Breast epithelium (tissue), 4 donors: ENCODE data around the gene MARS1. TPM values are rescaled to one million over a fixed set of nuclear protein-coding genes. Genes with fewer than 3 reads are reported as not detected.
"Not testable (repeated sequence)": the region's sequence is repeated elsewhere in the genome, so short reads cannot be mapped to it uniquely, and the experiment has no call there.

ENCODE experiments used
- DNase-seq, 2 donors: peaks; one replicate each; pipeline ENCODE4 v3.0.0-alpha.2; 2019; ENCODE audit warnings: low spot score in 2 of 2
- H3K27ac ChIP-seq, 2 donors: fragments of 200-600 bp; sonication (generic) in 1 of 2; one replicate each; pipeline ENCODE4 v1.5.1; 2016 to 2019; ENCODE audit warnings: mild to moderate bottlenecking in 1 of 2
- H3K27me3 ChIP-seq, 2 donors: fragments of 200-600 bp; sonication (generic) in 1 of 2; one replicate each; pipeline versions ENCODE4 v1.5.1 to v1.6.0; 2017 to 2019; ENCODE audit warnings: control low read depth in 1 of 2, mild to moderate bottlenecking in 1 of 2
- H3K36me3 ChIP-seq: fragments of 200-600 bp; one replicate; pipeline ENCODE4 v1.5.1; 2019
- H3K4me1 ChIP-seq, 2 donors: fragments of 200-600 bp; sonication (generic); one replicate each; pipeline ENCODE4 v1.5.1; 2016 to 2019; ENCODE audit warnings: control low read depth in 1 of 2
- H3K4me3 ChIP-seq, 3 donors: fragments of 200-600 bp; sonication (generic); 1 replicate in 2 of 3; 2 replicates in 1 of 3; pipeline ENCODE4 v1.5.1; 2016 to 2019; ENCODE audit warnings: mild to moderate bottlenecking in 3 of 3, moderate library complexity in 2 of 3
- H3K9me3 ChIP-seq, 2 donors: fragments of 200-600 bp; sonication (generic) in 1 of 2; one replicate each; pipeline ENCODE4 v1.5.1; 2016 to 2019; ENCODE audit warnings: control low read depth in 1 of 2
- CTCF ChIP-seq, 3 donors: fragments of 450-650 bp; IDR thresholded peaks; one replicate each; pipeline ENCODE4 v1.5.1; 2016 to 2017; ENCODE audit warnings: antibody characterized with exemption in 3 of 3, mild to moderate bottlenecking in 3 of 3, moderate library complexity in 3 of 3
- POLR2A ChIP-seq: fragments of 450-650 bp; IDR thresholded peaks from one replicate; pipeline ENCODE4 v1.6.1; 2016; ENCODE audit warnings: antibody characterized with exemption, mild to moderate bottlenecking, moderate library complexity
- POLR2AphosphoS5 ChIP-seq, 3 donors: sonication (generic); formaldehyde crosslinking; IDR thresholded peaks; one replicate each; pipeline ENCODE4 v1.6.1; 2017; ENCODE audit warnings: antibody characterized with exemption in 3 of 3
- intact Hi-C: fragments of 100-400 bp; cut with DNase I; formaldehyde crosslinking; loops from one replicate; pipeline ENCODE4 v1.15.1; 2023; ENCODE audit warnings: low total_unique reads
- total RNA-seq, 3 donors: library from RNA; depleted of rRNA; stranded (reverse); fragments of >200 nt; gene quantifications; one replicate each; pipeline ENCODE4 v1.1.0, GENCODE V29; 2016

MARS1 gene
- total RNA-seq, 3 donors from 2014 or later, result 39.2 to 65.9 (median 60.2) TPM

GRCh38 chr12:57554897-57555296 lies 67.0 kb downstream of the MARS1 start:
- Histone ChIP-seq H3K4me1 (no peaks in the 10 kb centered on the region), H3K9me3 (no peaks in the 10 kb centered on the region), H3K27me3 (peaks cover 0 to 6% of the 10 kb centered on the region in 2 donors), H3K27ac (no peak overlapping the region), H3K36me3 (no peaks in the 10 kb centered on the region), H3K4me3 (no peak overlapping the region)
- TF ChIP-seq POLR2A (no peak), CTCF (IDR thresholded peaks at IDR 0.05) (no peak), POLR2AphosphoS5 (IDR thresholded peaks at IDR 0.05) (no peak)
- intact Hi-C loops, result no loop called here
- no peak for DNase-seq

GRCh38 chr12:57558864-57559263 lies 71.0 kb downstream of the MARS1 start:
- no peaks in the 10 kb centered on the region for H3K36me3 ChIP-seq
- no peak overlapping the region for H3K27ac ChIP-seq
- no peak for TF ChIP-seq CTCF (IDR thresholded peaks at IDR 0.05)
- TF ChIP-seq POLR2AphosphoS5 (IDR thresholded peaks at IDR 0.05), result no peak
- TF ChIP-seq POLR2A, result no peak
- H3K9me3 ChIP-seq, result no peaks in the 10 kb centered on the region
- no peak overlapping the region for H3K4me3 ChIP-seq
- DNase-seq, result no peak
- intact Hi-C loops, result no loop called here
- H3K4me1 ChIP-seq, result no peaks in the 10 kb centered on the region
- H3K27me3 ChIP-seq, result no peaks in the 10 kb centered on the region

- no peak for TF ChIP-seq POLR2A
- no peak for TF ChIP-seq POLR2AphosphoS5 (IDR thresholded peaks at IDR 0.05)
- TF ChIP-seq CTCF (IDR thresholded peaks at IDR 0.05), result no peak
- Histone ChIP-seq H3K36me3 (no peaks in the 10 kb centered on the region), H3K4me3 (no peak overlapping the region), H3K27ac (no peak overlapping the region), H3K4me1 (no peaks in the 10 kb centered on the region), H3K9me3 (no peaks in the 10 kb centered on the region), H3K27me3 (no peaks in the 10 kb centered on the region)
- DNase-seq, result no peak
- intact Hi-C loops, result no loop called here
Measured at GRCh38 chr12:57560516-57560915, 72.6 kb downstream of the MARS1 start.

GRCh38 chr12:57561117-57561516 lies 73.2 kb downstream of the MARS1 start:
- intact Hi-C loops, H3K4me3 ChIP-seq, H3K9me3 ChIP-seq, H3K27me3 ChIP-seq, H3K4me1 ChIP-seq, H3K27ac ChIP-seq, H3K36me3 ChIP-seq, DNase-seq: not testable (repeated sequence)

- DNase-seq, result no peak
- Histone ChIP-seq H3K27me3 (no peaks in the 10 kb centered on the region), H3K36me3 (no peaks in the 10 kb centered on the region), H3K9me3 (no peaks in the 10 kb centered on the region), H3K27ac (no peak overlapping the region), H3K4me1 (no peaks in the 10 kb centered on the region), H3K4me3 (no peak overlapping the region)
- TF ChIP-seq CTCF (IDR thresholded peaks at IDR 0.05) (no peak), POLR2A (no peak), POLR2AphosphoS5 (IDR thresholded peaks at IDR 0.05) (no peak)
- intact Hi-C loops, result no loop called here
Measured at GRCh38 chr12:57563358-57563757, 75.5 kb downstream of the MARS1 start.

- TF ChIP-seq CTCF (IDR thresholded peaks at IDR 0.05) (no peak), POLR2A (no peak), POLR2AphosphoS5 (IDR thresholded peaks at IDR 0.05) (no peak)
- Histone ChIP-seq H3K9me3 (no peaks in the 10 kb centered on the region), H3K4me3 (no peak overlapping the region), H3K4me1 (no peaks in the 10 kb centered on the region), H3K27ac (no peak overlapping the region), H3K27me3 (no peaks in the 10 kb centered on the region), H3K36me3 (no peaks in the 10 kb centered on the region)
- intact Hi-C loops, result no loop called here
- no peak for DNase-seq
Measured at GRCh38 chr12:57564178-57564740, 76.4 kb downstream of the MARS1 start.
